Measurements from ENCODE around the gene R3HDM2.
A peak's percentile ranks its signal among the peaks of the same experiment; 100 is the strongest.

R3HDM2 gene

GRCh38 chr12:57465030-57465746 is 34.3 kb upstream of the R3HDM2 start:
- Histone ChIP-seq H3K9me3 (ENCODE audit: low read length) (no peaks in the 10 kb centered on the region), H3K4me3 (ENCODE audit: low read depth in 1 of 2, low read length in 2 of 2) (no peak overlapping the region), H3K27ac (ENCODE audit: low read depth, low read length) (no peak overlapping the region), H3K27me3 (ENCODE audit: control insufficient read depth in 1 of 2, insufficient read depth in 2 of 2, low read length in 2 of 2) (peaks cover 0 to 13% of the 10 kb centered on the region in 2 donors), H3K4me1 (ENCODE audit: insufficient read depth, low read length) (peaks cover 17% of the 10 kb centered on the region), H3K9ac (ENCODE audit: low read length) (no peak overlapping the region), H3K36me3 (ENCODE audit: insufficient read depth, low read length) (no peaks in the 10 kb centered on the region)

GRCh38 chr12:57464569-57464968 is 33.7 kb upstream of the R3HDM2 start:
- H3K36me3 ChIP-seq (ENCODE audit: insufficient read depth, low read length): no peaks in the 10 kb centered on the region

GRCh38 chr12:57462912-57463253 is 32.0 kb upstream of the R3HDM2 start:
- peaks cover 0 to 15% of the 10 kb centered on the region in 2 donors for H3K27me3 ChIP-seq (ENCODE audit: control insufficient read depth in 1 of 2, insufficient read depth in 2 of 2, low read length in 2 of 2)
- no peaks in the 10 kb centered on the region for H3K9me3 ChIP-seq (ENCODE audit: low read length)
- H3K27ac ChIP-seq (ENCODE audit: low read depth, low read length): peak overlapping the region; percentile 79
- peak overlapping the region; percentile 74 to 76 for H3K4me3 ChIP-seq (ENCODE audit: low read depth in 1 of 2, low read length in 2 of 2)
- no peaks in the 10 kb centered on the region for H3K36me3 ChIP-seq (ENCODE audit: insufficient read depth, low read length)
- H3K4me1 ChIP-seq (ENCODE audit: insufficient read depth, low read length): peaks cover 22% of the 10 kb centered on the region
- H3K9ac ChIP-seq (ENCODE audit: low read length): peak overlapping the region; percentile 67

More at GRCh38 chr12:57464569-57464968, 33.7 kb upstream of the R3HDM2 start:
- Histone ChIP-seq H3K9me3 (ENCODE audit: low read length) (no peaks in the 10 kb centered on the region), H3K4me3 (ENCODE audit: low read depth in 1 of 2, low read length in 2 of 2) (no peak overlapping the region), H3K27ac (ENCODE audit: low read depth, low read length) (no peak overlapping the region), H3K27me3 (ENCODE audit: control insufficient read depth in 1 of 2, insufficient read depth in 2 of 2, low read length in 2 of 2) (peaks cover 0 to 15% of the 10 kb centered on the region in 2 donors), H3K9ac (ENCODE audit: low read length) (no peak overlapping the region), H3K4me1 (ENCODE audit: insufficient read depth, low read length) (peaks cover 18% of the 10 kb centered on the region)

- H3K9me3 ChIP-seq (ENCODE audit: low read length): no peaks in the 10 kb centered on the region
- peak overlapping the region; percentile 74 to 76 for H3K4me3 ChIP-seq (ENCODE audit: low read depth in 1 of 2, low read length in 2 of 2)
- peak overlapping the region; percentile 79 for H3K27ac ChIP-seq (ENCODE audit: low read depth, low read length)
- H3K27me3 ChIP-seq (ENCODE audit: control insufficient read depth in 1 of 2, insufficient read depth in 2 of 2, low read length in 2 of 2): peaks cover 0 to 15% of the 10 kb centered on the region in 2 donors
- peak overlapping the region; percentile 67 for H3K9ac ChIP-seq (ENCODE audit: low read length)
- H3K36me3 ChIP-seq (ENCODE audit: insufficient read depth, low read length): no peaks in the 10 kb centered on the region
- H3K4me1 ChIP-seq (ENCODE audit: insufficient read depth, low read length): peaks cover 22% of the 10 kb centered on the region
Observed at GRCh38 chr12:57462251-57462911, 31.5 kb upstream of the R3HDM2 start.

- H3K4me3 ChIP-seq (ENCODE audit: low read depth in 1 of 2, low read length in 2 of 2): peak overlapping the region; percentile 74 to 76
- H3K9ac ChIP-seq (ENCODE audit: low read length): peak overlapping the region; percentile 19
- no peaks in the 10 kb centered on the region for H3K9me3 ChIP-seq (ENCODE audit: low read length)
- H3K4me1 ChIP-seq (ENCODE audit: insufficient read depth, low read length): peaks cover 22% of the 10 kb centered on the region
- peaks cover 0 to 15% of the 10 kb centered on the region in 2 donors for H3K27me3 ChIP-seq (ENCODE audit: control insufficient read depth in 1 of 2, insufficient read depth in 2 of 2, low read length in 2 of 2)
- peak overlapping the region; percentile 63 for H3K27ac ChIP-seq (ENCODE audit: low read depth, low read length)
- no peaks in the 10 kb centered on the region for H3K36me3 ChIP-seq (ENCODE audit: insufficient read depth, low read length)
Observed at GRCh38 chr12:57461917-57462250, 31.0 kb upstream of the R3HDM2 start.

- peaks cover 0 to 15% of the 10 kb centered on the region in 2 donors for H3K27me3 ChIP-seq (ENCODE audit: control insufficient read depth in 1 of 2, insufficient read depth in 2 of 2, low read length in 2 of 2)
- peak overlapping the region; percentile 63 for H3K27ac ChIP-seq (ENCODE audit: low read depth, low read length)
- H3K9me3 ChIP-seq (ENCODE audit: low read length): no peaks in the 10 kb centered on the region
- peak overlapping the region; percentile 19 for H3K9ac ChIP-seq (ENCODE audit: low read length)
- no peaks in the 10 kb centered on the region for H3K36me3 ChIP-seq (ENCODE audit: insufficient read depth, low read length)
- peak overlapping the region; percentile 74 to 76 for H3K4me3 ChIP-seq (ENCODE audit: low read depth in 1 of 2, low read length in 2 of 2)
- peaks cover 22% of the 10 kb centered on the region for H3K4me1 ChIP-seq (ENCODE audit: insufficient read depth, low read length)
Observed at GRCh38 chr12:57461276-57461916, 30.6 kb upstream of the R3HDM2 start.

- Histone ChIP-seq H3K9me3 (ENCODE audit: low read length) (no peaks in the 10 kb centered on the region), H3K4me3 (ENCODE audit: low read depth in 1 of 2, low read length in 2 of 2) (peak overlapping the region; percentile 74 to 76), H3K9ac (ENCODE audit: low read length) (no peak overlapping the region), H3K36me3 (ENCODE audit: insufficient read depth, low read length) (no peaks in the 10 kb centered on the region), H3K27me3 (ENCODE audit: control insufficient read depth in 1 of 2, insufficient read depth in 2 of 2, low read length in 2 of 2) (peaks cover 0 to 15% of the 10 kb centered on the region in 2 donors), H3K27ac (ENCODE audit: low read depth, low read length) (no peak overlapping the region), H3K4me1 (ENCODE audit: insufficient read depth, low read length) (peaks cover 22% of the 10 kb centered on the region)
Observed at GRCh38 chr12:57460841-57461275, 30.0 kb upstream of the R3HDM2 start.

GRCh38 chr12:57460468-57460784 is 29.6 kb upstream of the R3HDM2 start:
- Histone ChIP-seq H3K4me3 (ENCODE audit: low read depth in 1 of 2, low read length in 2 of 2) (peak overlapping the region; percentile 43 to 48), H3K27ac (ENCODE audit: low read depth, low read length) (no peak overlapping the region), H3K9me3 (ENCODE audit: low read length) (no peaks in the 10 kb centered on the region), H3K4me1 (ENCODE audit: insufficient read depth, low read length) (peaks cover 22% of the 10 kb centered on the region), H3K9ac (ENCODE audit: low read length) (no peak overlapping the region), H3K36me3 (ENCODE audit: insufficient read depth, low read length) (no peaks in the 10 kb centered on the region), H3K27me3 (ENCODE audit: control insufficient read depth in 1 of 2, insufficient read depth in 2 of 2, low read length in 2 of 2) (peaks cover 0 to 15% of the 10 kb centered on the region in 2 donors)

- Histone ChIP-seq H3K27me3 (ENCODE audit: control insufficient read depth in 1 of 2, insufficient read depth in 2 of 2, low read length in 2 of 2) (peaks cover 0 to 15% of the 10 kb centered on the region in 2 donors), H3K9ac (ENCODE audit: low read length) (peak within 1 kb of the TSS; percentile 71), H3K4me1 (ENCODE audit: insufficient read depth, low read length) (peaks cover 22% of the 10 kb centered on the region), H3K27ac (ENCODE audit: low read depth, low read length) (peak within 1 kb of the TSS; percentile 35), H3K9me3 (ENCODE audit: low read length) (no peaks in the 10 kb centered on the region), H3K4me3 (ENCODE audit: low read depth in 1 of 2, low read length in 2 of 2) (peak within 1 kb of the TSS; percentile 48 to 96), H3K36me3 (ENCODE audit: insufficient read depth, low read length) (no peaks in the 10 kb centered on the region)
Observed at GRCh38 chr12:57459750-57460467, 29.1 kb upstream of the R3HDM2 start, which contains the start of gene GLI1. TSS of gene GLI1 (plus strand) at chr12:57459785. CDS start at chr12:57463692, 3,907 bp downstream.

- Histone ChIP-seq H3K36me3 (ENCODE audit: insufficient read depth, low read length) (no peaks in the 10 kb centered on the region), H3K4me1 (ENCODE audit: insufficient read depth, low read length) (peaks cover 22% of the 10 kb centered on the region), H3K27ac (ENCODE audit: low read depth, low read length) (peak overlapping the region; percentile 35), H3K27me3 (ENCODE audit: control insufficient read depth in 1 of 2, insufficient read depth in 2 of 2, low read length in 2 of 2) (peaks cover 0 to 15% of the 10 kb centered on the region in 2 donors), H3K9ac (ENCODE audit: low read length) (peak overlapping the region; percentile 71), H3K4me3 (ENCODE audit: low read depth in 1 of 2, low read length in 2 of 2) (peak overlapping the region; percentile 48 to 96), H3K9me3 (ENCODE audit: low read length) (no peaks in the 10 kb centered on the region)
Observed at GRCh38 chr12:57459055-57459749, 28.4 kb upstream of the R3HDM2 start.

Measured in muscle layer of colon (tissue), 2 donors.